GM12872 (cell line): Measurements from ENCODE around the gene AHI1.

Experiments
- CTCF ChIP-seq: IDR thresholded peaks from 3 replicates; pipeline ENCODE4 v1.5.1; 2011; ENCODE audit warnings: low read depth, mild to moderate bottlenecking, low read length, moderate library complexity; ENCODE audit not compliant: insufficient read depth

AHI1 gene

GRCh38 chr6:135314543-135314942 lies 183.0 kb downstream of the AHI1 start:
- TF ChIP-seq CTCF = peak; percentile 22; the same call in 1 of the 3 replicates

- no peak for TF ChIP-seq CTCF
Observed at GRCh38 chr6:135311446-135312200, 185.9 kb downstream of the AHI1 start.

- no peak for TF ChIP-seq CTCF
Observed at GRCh38 chr6:135310291-135310690, 187.2 kb downstream of the AHI1 start.

- TF ChIP-seq CTCF = no peak
Observed at GRCh38 chr6:135306740-135307420, 190.7 kb downstream of the AHI1 start.

- TF ChIP-seq CTCF = no peak
Observed at GRCh38 chr6:135306166-135306565, 191.4 kb downstream of the AHI1 start.

- TF ChIP-seq CTCF = no peak
Observed at GRCh38 chr6:135305684-135306083, 191.9 kb downstream of the AHI1 start.

- TF ChIP-seq CTCF = no peak
Observed at GRCh38 chr6:135304883-135305282, 192.7 kb downstream of the AHI1 start.
